Chondrocyte (in vitro differentiated cells): Measurements from ENCODE around the gene NFIA. TPM values are rescaled to one million over a fixed set of nuclear protein-coding genes. Genes with fewer than 3 reads are reported as not detected.

Experiments
- DNase-seq: peaks from one replicate; pipeline ENCODE4 v3.0.0; 2021; ENCODE audit warnings: mixed read lengths, low spot score
- H3K27ac Mint-ChIP-seq: one replicate; pipeline ENCODE4 v1.8.0; 2021; ENCODE audit warnings: mild to moderate bottlenecking, moderate library complexity, mixed read lengths; ENCODE audit not compliant: unreplicated experiment
- H3K27me3 Mint-ChIP-seq: 2 replicates; pipeline ENCODE4 v1.8.0; 2021; ENCODE audit warnings: low read depth, mixed read lengths
- H3K36me3 Mint-ChIP-seq: 2 replicates; pipeline ENCODE4 v1.8.0; 2021; ENCODE audit warnings: low read depth, mixed read lengths
- H3K4me1 Mint-ChIP-seq: 2 replicates; pipeline ENCODE4 v1.8.0; 2021; ENCODE audit warnings: low read depth, mild to moderate bottlenecking, mixed read lengths
- H3K4me3 Mint-ChIP-seq: one replicate; pipeline ENCODE4 v1.8.0; 2021; ENCODE audit warnings: mild to moderate bottlenecking, moderate library complexity, mixed read lengths; ENCODE audit not compliant: unreplicated experiment
- H3K9me3 Mint-ChIP-seq: 2 replicates; pipeline ENCODE4 v1.8.0; 2021; ENCODE audit warnings: low read depth, mixed read lengths
- total RNA-seq: library from RNA; stranded (reverse); gene quantifications from 3 replicates; pipeline ENCODE4 v1.2.1, GENCODE V29; 2021
- TF ChIP-seq, protein P1 (sequence below): fragments of 200-600 bp; sonication (generic); IDR thresholded peaks from 2 replicates; pipeline ENCODE4 v1.5.0; 2021; ENCODE audit warnings: antibody characterized with exemption, mild to moderate bottlenecking, moderate library complexity

Gene NFIA
- total RNA-seq, 1 donor from 2014 or later, result 43.0 TPM

DNA sequence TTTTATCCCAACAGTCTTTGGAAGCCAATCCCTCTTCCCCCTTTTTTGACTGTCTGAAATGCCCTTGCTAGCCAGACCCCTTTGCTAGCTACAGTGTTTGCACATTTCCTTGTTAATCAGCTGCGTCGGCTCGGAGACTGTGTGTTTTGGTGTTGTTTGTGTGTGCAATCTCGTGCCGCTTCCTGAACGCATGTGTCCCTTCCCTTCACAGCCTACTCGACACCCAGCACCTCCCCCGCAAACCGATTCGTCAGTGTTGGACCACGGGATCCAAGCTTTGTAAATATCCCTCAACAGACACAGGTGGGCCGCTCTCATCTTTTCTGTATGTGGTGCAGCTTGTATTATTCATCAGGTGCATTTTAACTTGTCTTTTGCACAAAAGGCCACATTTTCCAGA, 343.9 kb downstream of the NFIA start:
- Mint-ChIP-seq H3K36me3 (peaks cover 3% of the 10 kb centered on the region), H3K4me3 (no peak overlapping the region), H3K4me1 (no peaks in the 10 kb centered on the region), H3K9me3 (no peaks in the 10 kb centered on the region), H3K27me3 (no peaks in the 10 kb centered on the region), H3K27ac (no peak overlapping the region)
- TF ChIP-seq, protein P1, sequence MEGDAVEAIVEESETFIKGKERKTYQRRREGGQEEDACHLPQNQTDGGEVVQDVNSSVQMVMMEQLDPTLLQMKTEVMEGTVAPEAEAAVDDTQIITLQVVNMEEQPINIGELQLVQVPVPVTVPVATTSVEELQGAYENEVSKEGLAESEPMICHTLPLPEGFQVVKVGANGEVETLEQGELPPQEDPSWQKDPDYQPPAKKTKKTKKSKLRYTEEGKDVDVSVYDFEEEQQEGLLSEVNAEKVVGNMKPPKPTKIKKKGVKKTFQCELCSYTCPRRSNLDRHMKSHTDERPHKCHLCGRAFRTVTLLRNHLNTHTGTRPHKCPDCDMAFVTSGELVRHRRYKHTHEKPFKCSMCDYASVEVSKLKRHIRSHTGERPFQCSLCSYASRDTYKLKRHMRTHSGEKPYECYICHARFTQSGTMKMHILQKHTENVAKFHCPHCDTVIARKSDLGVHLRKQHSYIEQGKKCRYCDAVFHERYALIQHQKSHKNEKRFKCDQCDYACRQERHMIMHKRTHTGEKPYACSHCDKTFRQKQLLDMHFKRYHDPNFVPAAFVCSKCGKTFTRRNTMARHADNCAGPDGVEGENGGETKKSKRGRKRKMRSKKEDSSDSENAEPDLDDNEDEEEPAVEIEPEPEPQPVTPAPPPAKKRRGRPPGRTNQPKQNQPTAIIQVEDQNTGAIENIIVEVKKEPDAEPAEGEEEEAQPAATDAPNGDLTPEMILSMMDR, result no peak
- DNase-seq, result no peak

GRCh38 chr1:61426885-61427284, 344.5 kb downstream of the NFIA start:
- Mint-ChIP-seq H3K9me3 (no peaks in the 10 kb centered on the region), H3K4me1 (no peaks in the 10 kb centered on the region), H3K4me3 (no peak overlapping the region), H3K27ac (no peak overlapping the region), H3K27me3 (no peaks in the 10 kb centered on the region), H3K36me3 (peaks cover 3% of the 10 kb centered on the region)
- TF ChIP-seq, protein P1, result no peak
- DNase-seq, result no peak

- H3K4me3 Mint-ChIP-seq, result no peak overlapping the region
- peaks cover 3% of the 10 kb centered on the region for H3K36me3 Mint-ChIP-seq
- no peaks in the 10 kb centered on the region for H3K27me3 Mint-ChIP-seq
- H3K27ac Mint-ChIP-seq, result no peak overlapping the region
- H3K9me3 Mint-ChIP-seq, result no peaks in the 10 kb centered on the region
- TF ChIP-seq, protein P1, result no peak
- no peak for DNase-seq
- H3K4me1 Mint-ChIP-seq, result no peaks in the 10 kb centered on the region
Measured at GRCh38 chr1:61427510-61427909, 345.1 kb downstream of the NFIA start.

DNA sequence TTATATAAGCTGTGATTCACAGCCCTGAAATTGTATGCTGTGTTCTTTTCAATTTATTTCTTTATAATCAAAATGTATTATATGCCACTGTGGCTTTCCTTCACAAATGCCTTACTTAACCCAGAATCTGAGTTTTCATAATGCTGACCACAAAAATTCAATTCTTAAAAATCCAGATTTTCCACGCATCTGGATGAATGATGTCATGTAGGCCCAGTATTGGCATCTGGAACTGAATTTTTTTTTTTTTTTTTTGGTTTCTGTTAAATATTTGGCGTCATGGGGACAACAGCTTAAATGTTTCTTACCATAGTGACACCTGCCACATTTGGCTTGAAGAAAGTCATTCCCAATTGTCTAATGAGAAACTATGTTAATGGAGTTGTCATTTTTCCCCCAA, 345.8 kb downstream of the NFIA start:
- DNase-seq, result no peak
- H3K36me3 Mint-ChIP-seq, result peaks cover 3% of the 10 kb centered on the region
- TF ChIP-seq, protein P1, result no peak
- no peak overlapping the region for H3K4me3 Mint-ChIP-seq
- no peaks in the 10 kb centered on the region for H3K9me3 Mint-ChIP-seq
- no peaks in the 10 kb centered on the region for H3K27me3 Mint-ChIP-seq
- no peak overlapping the region for H3K27ac Mint-ChIP-seq
- no peaks in the 10 kb centered on the region for H3K4me1 Mint-ChIP-seq

GRCh38 chr1:61432616-61433388, 350.4 kb downstream of the NFIA start:
- Mint-ChIP-seq H3K27ac (no peak overlapping the region), H3K4me3 (no peak overlapping the region), H3K9me3 (no peaks in the 10 kb centered on the region), H3K27me3 (no peaks in the 10 kb centered on the region), H3K36me3 (no peaks in the 10 kb centered on the region), H3K4me1 (peaks cover 25% of the 10 kb centered on the region)
- TF ChIP-seq, protein P1, result no peak
- DNase-seq, result no peak
